Stimulated activated CD4-positive, alpha-beta T cell treated with anti-CD3 and anti-CD28 coated beads, TNF-alpha, amount 100 ng/mL, for 24 hours (primary cell): ENCODE data around the gene FLVCR2.

Experiments used
- DNase-seq, 3 experiments: peaks; one replicate each; pipeline ENCODE4 v3.0.0-alpha.2; 2020; ENCODE audit warnings: low read depth in 3 of 3

The FLVCR2 gene

DNA sequence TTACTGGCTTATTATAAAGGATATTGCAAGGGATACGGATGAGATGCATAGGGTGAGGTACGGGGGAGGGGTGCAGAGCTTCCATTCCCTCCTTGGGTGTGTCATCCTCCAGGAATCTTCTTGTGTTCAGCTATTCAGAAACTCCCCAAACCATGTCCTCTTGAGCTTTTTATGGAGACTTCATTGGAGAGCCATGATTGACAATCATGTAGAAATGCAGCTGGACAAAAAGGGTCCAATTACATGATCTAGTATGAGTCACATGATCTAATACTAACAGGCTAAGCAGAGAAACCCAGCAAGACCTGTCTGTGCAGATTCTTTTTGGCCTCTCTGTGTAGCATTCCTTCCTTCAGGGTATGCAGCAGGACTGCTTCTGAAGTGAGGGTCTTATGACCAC lies 23.9 kb upstream of the FLVCR2 start:
- no peak for DNase-seq

DNA sequence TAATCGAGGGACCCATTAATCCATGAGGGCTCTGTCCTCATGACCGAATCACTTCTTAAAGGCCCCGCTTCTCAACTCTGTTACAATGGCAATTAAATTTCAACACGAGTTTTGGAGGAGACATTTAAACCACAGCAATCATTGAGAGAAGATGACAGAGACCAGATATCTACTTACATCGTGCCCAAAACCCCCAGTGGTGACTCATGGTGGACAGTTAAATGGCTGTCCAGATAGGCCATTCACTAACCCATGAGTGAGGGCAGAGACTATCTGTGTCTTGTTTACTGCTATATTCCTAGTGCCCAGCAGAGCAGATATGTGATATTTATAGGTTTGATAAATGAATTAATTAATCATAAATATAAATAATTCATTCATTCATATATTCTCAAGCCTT lies 20.0 kb upstream of the FLVCR2 start:
- DNase-seq, result no peak

DNA sequence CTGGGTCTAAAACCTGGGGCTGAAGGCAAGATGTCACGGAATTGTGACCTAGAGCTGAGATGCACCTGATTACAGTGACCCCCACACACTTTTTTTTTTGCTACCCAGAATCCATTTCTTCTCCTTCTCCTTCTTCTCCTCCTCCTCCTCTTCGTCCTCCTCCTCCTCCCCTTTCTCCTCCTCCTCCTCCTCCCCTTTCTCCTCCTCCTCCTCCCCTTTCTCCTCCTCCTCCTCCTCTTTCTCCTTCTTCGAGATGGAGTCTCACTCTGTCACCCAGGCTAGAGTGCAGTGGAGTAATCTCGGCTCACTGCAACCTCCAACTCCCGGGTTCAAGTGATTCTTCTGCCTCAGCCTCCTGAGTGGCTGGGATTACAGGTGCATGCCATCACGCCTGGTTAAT lies 19.4 kb upstream of the FLVCR2 start:
- DNase-seq, result no peak

DNA sequence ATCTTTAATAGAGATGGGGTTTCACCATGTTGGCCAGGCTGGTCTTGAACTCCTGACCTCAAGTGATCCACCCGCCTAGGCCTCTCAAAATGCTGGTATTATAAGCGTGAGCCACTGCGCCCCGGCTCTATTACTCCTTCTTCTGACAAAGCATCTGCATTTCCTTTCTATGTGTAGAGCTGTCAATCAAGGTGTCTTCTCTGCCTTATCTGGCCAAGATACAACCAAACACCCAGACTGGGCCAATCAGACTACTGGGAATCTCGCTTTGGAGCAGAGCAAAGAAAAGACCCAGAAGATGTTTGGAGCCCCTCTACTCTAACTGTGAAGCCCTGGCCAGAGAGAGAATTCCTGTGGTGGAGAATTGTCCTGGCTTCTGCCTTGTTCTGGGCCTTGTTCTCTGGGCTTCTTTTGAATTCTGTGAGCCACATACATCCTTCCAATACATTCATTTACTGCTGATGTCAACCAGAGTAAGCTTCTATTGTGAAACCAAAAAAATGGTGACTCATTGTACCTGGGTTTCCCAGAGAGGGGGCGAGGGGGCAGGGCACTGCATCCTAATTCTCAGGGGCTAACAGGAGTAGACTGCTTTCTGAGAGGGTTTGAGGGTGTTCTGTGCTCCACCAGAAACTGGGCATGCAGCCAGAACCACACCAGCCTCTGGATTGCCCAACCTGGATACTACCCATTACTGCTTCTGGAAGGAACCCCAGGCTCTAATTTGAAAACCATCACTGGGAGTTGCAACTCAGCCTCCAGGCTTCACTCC lies 18.8 kb upstream of the FLVCR2 start:
- peak in 2 of 3 experiments; percentile 64 to 70 for DNase-seq

DNA sequence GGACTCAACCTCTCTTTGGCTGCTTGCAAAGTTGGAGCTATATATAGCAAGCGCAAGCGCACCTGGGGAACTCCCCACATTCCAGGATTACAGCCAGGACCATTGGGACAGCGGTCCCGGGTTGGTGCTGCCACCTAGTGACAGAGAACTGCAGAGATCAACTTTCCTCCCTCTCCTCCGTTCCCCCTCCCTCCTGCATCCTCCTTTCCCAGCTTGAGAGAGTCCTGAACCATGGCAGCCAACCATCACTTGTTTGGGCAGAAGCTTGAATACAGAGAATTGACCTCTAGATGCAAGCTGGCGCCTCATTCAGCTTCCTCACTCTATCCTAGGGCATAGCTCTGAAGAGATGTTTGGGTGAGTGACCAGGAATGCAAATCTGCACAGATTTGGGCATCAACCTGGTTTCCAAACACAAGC lies 17.4 kb upstream of the FLVCR2 start:
- peak in 1 of 3 experiments; percentile 48 for DNase-seq

DNA sequence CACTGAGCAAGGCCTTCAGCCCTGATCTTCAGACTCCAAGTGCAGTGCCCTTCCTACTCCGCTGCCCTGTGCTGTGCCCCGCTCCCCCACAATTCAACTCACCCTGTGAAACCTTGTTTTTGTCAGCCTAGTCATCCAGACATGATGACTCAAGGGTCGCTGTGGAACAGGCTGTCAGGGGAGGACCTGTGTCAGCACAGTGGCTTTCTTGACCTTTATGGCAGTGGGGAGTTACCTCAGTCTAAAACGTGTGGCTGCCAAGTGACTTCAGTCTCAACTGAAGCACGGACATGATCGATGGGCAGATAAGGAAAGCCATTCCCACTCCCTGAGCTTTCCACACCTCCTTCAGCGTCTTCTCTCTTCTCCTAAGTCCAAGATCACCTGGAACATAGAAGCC lies 16.3 kb upstream of the FLVCR2 start:
- peak in 2 of 3 experiments; percentile 64 to 72 for DNase-seq

DNA sequence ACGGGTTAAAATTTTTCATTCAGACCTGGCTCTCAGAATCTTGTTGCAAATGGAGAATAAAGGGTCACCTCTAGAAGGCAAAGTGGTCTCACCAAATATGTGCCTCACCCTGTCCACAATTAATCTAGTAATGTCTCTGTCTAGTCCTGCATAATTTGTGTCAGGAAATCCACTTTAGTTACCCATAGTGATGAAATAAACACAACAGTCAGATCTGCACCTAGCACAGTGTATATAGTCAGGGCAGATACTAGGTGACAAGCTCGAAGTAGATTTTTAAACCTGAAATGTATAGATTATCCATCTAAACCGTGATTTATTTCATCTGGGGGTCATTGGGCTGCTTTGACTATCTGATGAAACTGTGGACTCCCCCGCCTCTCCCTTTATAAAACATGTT lies 15.9 kb upstream of the FLVCR2 start:
- no peak for DNase-seq

DNA sequence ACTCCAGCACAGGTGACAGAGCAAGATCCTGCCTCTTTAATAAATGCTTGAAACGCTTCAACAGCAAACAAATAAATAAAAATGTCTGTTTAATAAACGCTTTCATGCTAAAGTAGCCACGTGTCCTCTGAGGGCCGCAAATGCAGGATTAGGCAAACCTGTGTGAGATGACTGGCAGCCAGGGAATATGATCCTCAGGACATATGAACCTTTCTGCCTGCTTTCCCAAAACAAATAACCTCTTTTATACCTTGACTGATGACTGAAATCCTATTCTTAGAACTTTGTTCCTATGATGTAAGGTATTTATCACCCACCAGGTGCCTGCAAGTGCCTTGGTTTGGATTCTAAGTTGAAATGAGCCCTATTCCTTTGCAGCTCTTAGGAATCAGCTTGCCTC lies 14.5 kb upstream of the FLVCR2 start:
- DNase-seq, result no peak

DNA sequence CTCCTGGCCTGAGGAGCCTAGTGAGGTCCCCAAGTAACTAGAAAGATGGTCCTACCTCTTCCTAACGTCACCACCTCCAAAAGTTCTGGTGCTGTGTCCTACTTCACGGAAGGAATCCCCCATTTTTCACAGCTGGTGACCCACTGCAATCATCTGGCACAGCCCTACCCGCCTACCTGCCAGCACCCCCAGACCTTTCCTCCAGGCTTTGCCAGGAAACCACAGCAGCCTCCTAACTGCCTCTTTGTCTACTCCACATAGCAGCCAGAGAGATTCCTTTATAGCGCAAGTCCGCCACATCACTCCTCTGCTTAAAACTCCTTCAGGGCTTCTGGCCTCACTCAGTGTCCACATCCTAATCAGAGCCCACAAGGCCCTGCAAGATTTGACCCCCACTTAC lies 13.4 kb upstream of the FLVCR2 start:
- DNase-seq, result no peak

DNA sequence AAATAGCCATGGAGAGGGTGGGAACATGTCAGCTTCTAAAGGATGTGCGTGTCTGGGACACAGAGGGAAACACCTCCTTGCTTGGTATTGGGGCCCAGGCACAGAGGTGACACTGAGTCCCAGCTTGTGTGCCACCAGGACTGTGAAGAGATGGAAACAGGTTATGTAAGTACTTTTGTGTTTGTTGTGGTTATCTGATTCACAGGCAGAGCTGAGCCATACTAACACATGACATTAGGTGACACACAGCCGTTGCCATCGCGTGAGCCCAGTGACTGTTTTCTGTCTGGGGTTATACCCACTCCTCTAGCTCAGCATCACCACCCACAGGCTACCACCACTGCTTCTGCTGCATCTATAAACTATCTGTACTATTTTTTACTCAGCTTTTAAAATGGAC lies 12.1 kb upstream of the FLVCR2 start:
- DNase-seq, result peak; percentile 73 to 87 (median 85)

DNA sequence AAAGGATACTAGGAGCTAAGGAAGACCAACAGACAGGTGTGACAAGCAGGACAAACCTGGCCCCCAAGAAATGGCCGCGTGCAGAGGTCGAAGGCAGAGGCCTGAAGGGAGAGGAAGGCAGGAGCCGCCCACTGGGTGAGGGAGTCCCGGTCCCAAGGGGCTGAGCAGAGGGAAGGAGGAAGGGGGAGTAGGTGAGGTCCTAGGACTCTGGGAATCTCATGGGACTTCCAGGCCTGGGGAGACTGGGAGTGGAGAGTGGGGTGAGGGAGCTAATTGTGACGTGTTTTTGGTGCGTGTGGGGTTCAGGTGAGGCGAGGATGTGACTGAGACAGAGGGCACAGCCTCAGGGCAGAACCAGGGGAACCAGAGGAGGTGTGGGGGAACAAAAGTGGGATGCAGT lies 11.7 kb upstream of the FLVCR2 start:
- no peak for DNase-seq

DNA sequence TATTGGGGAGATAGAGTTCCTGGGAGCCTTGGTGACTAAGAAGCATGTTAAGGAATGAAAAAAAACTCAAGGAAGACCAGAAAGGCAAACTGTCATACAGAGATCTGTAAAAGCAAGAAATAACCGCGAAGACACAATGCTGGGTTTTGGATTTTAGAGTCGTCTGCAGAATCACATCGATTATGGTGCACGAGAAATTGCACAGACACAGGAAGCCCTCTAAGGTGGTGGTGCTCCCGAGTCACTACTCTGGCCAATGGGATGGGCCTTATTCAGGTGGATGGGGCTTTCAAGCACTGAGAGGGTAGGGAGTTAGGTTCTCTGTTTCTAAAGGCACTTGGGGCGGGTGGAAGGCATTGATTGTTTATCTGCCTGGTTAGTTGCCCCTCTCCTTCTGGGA lies 10.3 kb upstream of the FLVCR2 start:
- DNase-seq, result no peak

DNA sequence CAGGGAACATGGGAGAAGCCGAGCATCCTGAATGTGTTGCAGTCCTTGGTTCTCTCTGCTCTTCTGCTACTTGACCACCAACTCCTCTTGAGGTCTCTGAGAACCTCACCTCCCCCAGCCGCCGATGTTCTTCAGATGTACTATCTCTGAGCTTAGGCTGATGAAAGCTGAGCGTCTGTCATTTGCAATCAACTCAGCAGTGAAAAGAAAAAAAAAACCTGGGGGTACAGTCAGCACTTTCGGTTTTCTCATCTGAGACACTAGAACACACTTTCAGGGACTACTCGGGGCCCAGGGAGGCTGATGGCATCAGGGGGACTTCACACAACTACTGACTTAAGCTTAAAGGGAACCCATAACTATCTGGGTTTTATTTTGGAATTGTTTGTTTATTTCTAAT lies 9.6 kb upstream of the FLVCR2 start:
- DNase-seq, result peak in 2 of 3 experiments; percentile 32 to 42

DNA sequence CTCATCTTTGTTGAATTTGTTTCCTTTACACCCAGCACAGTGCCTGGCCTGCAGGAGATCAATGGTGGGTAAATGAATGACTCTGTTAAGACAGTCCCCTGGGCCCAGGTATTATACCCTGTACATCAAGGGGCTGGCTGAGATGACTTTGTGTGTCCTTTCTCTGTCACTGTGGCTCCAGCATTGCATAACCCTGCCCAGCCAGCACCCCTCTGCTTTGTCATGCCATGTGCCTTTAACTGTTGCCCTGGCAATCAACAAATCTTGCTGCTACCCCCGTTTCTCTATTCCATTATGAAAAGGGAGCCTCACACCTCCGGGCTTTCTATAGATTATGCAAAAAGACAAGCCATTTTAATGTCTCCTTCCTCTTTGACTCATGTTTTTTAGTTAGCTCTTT lies 7.6 kb upstream of the FLVCR2 start:
- DNase-seq, result no peak

DNA sequence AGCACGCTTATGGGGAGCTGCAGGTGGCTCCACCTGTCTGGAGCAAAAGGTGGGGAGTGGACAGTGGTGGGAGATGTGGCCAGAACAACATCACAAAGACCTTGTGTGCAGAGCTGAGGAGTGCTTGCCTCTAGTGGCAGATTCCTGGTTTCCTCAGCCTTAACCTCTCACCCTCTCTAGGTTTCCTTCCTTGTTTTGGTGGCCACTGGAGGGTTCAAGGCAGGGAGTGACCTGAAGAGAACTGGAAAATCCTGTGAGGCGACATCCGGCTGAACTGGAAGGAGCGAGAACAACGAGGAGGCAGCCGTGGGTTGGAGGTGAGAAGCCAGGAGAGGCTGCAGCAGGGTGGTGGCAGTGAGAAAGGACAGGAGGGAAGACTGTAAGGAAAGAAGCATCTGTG lies 6.3 kb upstream of the FLVCR2 start:
- DNase-seq, result no peak

DNA sequence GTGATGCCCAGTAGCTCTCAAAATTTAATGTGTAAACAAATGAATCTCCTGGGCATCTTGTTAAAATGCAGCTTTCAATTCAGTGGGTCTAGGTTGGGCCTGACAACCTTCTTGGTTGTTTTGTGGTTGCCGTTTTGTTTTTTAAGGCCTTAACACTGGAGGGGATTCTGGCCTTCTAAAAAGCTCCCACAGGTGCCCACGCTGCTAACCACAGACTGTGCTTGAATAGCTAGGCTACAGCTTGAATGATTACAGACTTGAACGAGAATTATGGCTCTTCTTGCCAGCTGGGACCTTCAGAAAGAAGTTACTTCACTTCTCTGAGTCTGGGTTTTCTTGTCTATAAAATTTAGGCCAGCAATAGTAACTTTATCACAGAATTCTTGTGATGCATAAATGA lies 1.3 kb upstream of the FLVCR2 start:
- no peak for DNase-seq

DNA sequence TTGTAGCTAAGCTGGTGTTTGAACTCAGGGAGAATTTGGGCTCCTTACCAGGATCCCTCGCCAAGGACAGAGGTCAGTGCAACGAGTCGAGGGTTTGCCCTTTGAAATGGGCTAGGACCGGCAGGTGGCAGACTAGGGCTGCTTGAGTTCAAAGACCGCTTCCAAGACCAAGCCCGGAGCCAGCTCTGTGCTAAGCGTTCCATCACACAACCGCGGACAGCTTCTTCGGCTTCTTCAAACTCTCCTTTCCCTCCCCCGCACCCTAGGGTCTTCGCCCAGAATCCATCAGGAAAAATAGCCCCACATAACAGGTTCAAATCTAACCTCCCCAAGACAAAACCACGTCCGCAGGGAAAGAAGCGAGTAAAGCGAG lies 705 bp upstream of the FLVCR2 start:
- DNase-seq, result peak; percentile 39 to 71 (median 60)

DNA sequence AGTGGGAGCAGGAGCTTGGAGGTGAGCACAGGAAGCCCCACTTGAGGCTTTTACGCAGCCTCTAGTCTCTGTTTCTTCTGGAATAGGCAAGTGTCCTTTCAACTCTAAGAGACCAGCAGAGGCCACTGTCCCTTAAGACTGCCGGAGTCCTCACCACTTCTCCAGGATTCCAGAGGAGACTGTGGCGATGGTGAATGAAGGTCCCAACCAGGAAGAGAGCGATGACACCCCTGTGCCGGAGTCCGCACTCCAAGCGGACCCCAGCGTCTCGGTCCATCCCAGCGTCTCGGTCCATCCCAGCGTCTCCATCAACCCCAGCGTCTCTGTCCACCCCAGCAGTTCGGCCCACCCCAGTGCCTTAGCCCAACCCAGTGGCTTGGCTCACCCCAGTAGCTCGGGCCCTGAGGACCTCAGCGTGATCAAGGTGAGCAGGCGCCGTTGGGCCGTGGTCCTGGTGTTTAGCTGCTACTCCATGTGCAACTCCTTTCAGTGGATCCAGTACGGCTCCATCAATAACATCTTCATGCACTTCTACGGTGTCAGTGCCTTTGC lies 442 bp downstream of the FLVCR2 start:
- no peak for DNase-seq

DNA sequence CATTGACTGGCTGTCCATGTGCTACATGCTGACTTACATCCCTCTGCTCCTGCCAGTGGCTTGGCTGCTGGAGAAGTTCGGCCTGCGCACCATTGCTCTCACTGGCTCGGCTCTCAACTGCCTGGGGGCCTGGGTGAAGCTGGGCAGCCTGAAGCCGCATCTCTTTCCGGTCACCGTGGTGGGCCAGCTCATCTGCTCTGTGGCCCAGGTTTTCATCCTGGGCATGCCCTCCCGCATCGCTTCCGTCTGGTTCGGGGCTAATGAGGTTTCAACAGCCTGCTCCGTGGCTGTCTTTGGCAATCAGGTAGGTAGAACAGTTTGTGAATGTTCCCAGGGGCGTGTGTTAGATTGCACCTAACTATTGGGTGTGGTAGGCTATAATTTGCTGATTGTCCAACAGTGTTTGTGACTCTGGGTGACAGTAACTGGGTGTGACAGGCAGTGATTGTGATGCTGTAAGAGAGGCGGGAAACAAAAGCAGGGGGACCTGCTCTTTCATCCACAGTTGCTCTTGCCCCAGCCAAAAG lies 981 bp downstream of the FLVCR2 start:
- no peak for DNase-seq

DNA sequence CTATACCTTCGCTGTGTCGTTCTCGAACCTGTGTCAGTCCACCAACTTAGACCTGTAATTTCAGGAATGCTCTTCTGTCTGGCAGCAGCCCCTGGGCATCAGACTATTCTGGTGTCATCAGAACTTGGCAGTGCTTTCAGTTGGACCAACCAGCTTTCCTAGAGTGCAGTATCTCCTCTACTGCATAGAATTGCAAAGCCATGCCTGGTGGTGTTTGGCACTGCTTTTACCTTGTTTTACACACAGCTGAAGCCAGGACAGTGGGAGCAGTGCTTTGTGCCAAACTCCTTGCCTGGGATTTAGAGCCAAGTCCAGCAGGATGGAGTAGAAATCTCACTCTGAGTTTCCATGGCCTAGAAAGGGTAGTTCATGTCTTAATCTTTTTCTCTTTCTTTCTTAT lies 1.5 kb downstream of the FLVCR2 start:
- DNase-seq, result no peak

DNA sequence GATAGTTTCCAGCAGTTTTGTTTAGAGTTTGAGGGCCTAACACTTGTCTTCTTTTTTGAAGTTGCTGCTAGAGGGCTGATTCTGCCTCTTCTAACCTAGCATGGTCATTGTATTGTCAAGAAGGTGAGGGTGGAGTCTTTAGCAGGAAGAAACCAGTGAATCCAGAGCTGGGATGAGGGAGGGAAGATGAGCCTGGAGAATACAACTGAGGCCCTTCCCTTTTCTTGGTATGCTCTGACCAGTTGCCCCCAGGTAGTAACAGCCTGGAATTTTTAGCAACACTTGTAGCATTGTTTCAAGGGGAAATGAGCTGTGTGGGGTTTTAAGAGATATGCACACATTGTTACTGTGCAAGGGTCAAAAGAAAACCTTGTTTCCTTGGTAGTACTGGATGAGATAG lies 9.0 kb downstream of the FLVCR2 start:
- no peak for DNase-seq

DNA sequence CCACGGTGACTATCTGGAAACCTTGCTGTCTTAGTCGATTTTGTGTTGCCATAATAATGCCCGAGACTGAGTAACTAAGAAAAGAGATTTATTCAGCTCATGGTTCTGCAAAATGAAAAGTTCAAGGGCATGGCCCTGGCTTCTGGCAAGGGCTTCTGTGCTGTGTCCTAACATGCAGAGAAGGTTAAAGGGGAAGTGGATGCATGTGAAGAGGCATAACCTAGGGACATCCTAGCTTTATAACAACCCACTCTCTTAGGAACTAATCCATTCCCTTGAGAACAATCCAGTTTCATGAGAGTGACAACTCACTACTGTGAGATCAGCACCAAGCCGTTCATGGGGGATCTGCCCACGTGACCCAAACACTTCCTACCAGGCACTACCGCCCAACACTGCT lies 11.5 kb downstream of the FLVCR2 start:
- DNase-seq, result no peak

DNA sequence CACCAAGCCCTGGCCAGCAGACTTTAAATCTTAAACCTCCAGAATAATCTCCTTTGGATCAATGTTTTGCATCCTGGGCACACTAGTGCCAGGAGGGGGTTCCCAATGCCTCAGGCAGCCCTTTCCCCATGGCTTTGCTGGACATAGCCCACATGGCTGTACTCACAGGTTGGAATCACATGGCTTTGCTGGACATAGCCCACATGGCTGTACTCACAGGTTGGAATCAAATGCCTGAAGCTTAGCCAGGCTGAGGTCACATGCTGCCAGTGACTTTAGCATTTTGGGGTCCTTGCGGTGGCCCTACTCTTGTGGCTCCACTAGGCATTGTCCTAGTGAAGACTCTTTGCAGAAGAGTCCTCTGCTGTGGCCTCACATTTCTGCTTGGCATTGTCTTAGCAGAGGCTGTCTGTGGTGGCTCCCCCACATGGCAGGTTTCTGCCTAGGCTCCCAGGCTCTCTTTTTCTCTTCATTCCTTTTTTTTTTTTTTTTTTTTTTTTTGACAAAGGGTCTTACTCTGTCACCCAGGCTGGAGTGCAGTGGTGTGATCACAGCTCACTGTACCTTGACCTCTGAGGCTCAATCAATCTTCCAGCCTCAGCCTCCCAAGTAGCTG lies 13.0 kb downstream of the FLVCR2 start:
- no peak for DNase-seq
